ENCODE data around the gene VAMP2.
A peak's percentile ranks its signal among the peaks of the same experiment; 100 is the strongest.

VAMP2 gene

DNA sequence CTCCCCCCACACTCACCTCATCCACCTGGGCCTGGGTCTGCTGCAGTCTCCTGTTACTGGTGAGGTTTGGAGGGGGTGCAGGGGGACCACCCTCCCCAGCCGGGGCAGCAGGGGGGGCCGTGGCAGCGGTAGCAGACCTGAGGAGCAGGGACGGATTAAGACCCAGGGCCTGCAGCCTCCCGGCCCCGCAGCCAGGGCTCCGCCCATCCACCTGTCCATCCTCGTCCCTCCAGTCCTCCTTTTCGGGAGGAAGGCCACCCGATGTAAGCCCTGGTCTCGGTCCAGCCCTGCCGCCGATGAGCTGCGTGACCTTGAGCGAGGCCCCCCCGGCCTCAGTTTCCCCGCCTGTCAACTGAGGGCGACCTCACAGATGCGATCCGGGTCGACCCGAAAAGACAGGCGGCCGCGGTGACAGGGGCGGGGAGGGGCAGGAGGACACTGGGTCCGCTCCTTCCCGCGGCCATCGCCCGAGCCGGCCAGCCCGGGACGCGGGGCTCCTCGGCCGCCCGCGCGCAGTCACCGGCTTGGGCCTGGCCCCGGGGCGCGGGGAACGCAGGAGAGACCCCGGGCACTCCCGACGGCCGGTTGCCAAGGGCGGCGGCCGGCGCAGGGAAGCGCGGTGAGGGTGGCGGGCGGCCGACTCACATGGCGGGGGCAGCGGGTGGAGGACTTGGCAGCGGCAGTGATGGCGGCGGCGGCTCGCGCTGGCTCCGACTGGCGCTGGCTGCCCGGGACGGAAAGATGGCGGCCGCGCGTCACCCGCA lies at the start of gene VAMP2:
Gene VAMP2 (minus strand): TSS at position 716 of the 764 bp plus-strand sequence. CDS start 69 bp downstream, at position 647.
- no peaks in the 10 kb centered on the region for H3K9me3 Mint-ChIP-seq
- H3K36me3 Mint-ChIP-seq (ENCODE audit: low read depth): peaks cover 49% of the 10 kb centered on the region
- H3K27me3 Mint-ChIP-seq: no peaks in the 10 kb centered on the region
- H3K4me3 Mint-ChIP-seq: peak within 1 kb of the TSS; percentile 82
- H3K4me1 Mint-ChIP-seq (ENCODE audit: low read depth): peaks cover 66% of the 10 kb centered on the region
- intact Hi-C loops (cut with micrococcal nuclease): no loop called here
- H3K27ac Mint-ChIP-seq: no peak within 1 kb of the TSS

DNA sequence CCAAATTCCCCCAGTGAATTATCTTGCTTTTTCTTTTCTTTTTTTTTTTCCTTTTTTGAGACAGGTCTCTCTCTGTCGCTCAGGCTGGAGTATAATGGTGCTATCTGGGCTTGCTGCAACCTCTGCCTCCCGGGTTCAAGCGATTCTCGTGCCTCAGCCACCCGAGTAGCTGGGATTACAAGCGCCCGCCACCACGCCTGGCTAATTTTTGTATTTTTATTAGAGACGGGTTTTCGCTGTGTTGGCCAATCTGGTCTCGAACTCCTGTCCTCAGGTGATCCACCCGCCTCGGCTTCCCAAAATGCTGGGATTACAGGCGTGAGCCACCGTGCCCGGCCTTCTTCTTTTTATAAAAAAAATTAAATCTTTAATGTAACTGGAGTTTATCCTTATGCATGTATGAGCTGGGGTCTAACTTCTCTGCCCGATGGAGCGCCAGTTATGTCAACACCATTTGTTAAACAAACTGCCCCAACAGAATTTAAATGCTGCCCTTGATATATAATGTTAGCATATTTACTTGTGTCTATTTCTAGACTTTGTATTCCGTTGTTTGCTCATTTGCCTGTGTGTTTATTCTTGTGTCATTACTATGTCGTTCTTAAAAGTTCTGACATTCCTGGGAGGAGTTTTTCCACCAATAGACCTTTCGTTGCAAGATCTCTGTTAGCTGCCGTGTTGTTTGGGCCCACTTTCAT lies 48.2 kb upstream of the VAMP2 start:
- peaks cover 16% of the 10 kb centered on the region for H3K36me3 Mint-ChIP-seq (ENCODE audit: low read depth)
- intact Hi-C loops (cut with micrococcal nuclease): no loop called here
- H3K27ac Mint-ChIP-seq: peak overlapping the region; percentile 98
- H3K4me1 Mint-ChIP-seq (ENCODE audit: low read depth): peaks cover 28% of the 10 kb centered on the region
- no peaks in the 10 kb centered on the region for H3K27me3 Mint-ChIP-seq
- H3K4me3 Mint-ChIP-seq: peak overlapping the region; percentile 94
- no peaks in the 10 kb centered on the region for H3K9me3 Mint-ChIP-seq

- H3K36me3 Mint-ChIP-seq (ENCODE audit: low read depth): peaks cover 16% of the 10 kb centered on the region
- H3K9me3 Mint-ChIP-seq: no peaks in the 10 kb centered on the region
- intact Hi-C loops (cut with micrococcal nuclease): no loop called here
- H3K4me3 Mint-ChIP-seq: peak within 1 kb of the TSS; percentile 94
- peak within 1 kb of the TSS; percentile 98 for H3K27ac Mint-ChIP-seq
- H3K4me1 Mint-ChIP-seq (ENCODE audit: low read depth): peaks cover 28% of the 10 kb centered on the region
- no peaks in the 10 kb centered on the region for H3K27me3 Mint-ChIP-seq
These were observed 47.4 kb upstream of the VAMP2 start, which contains the start of gene AURKB for GRCh38 chr17:8209907-8210760. Gene AURKB, minus strand, starts transcription at chr17:8210575. Its CDS starts 351 bp downstream, at chr17:8210224.

DNA sequence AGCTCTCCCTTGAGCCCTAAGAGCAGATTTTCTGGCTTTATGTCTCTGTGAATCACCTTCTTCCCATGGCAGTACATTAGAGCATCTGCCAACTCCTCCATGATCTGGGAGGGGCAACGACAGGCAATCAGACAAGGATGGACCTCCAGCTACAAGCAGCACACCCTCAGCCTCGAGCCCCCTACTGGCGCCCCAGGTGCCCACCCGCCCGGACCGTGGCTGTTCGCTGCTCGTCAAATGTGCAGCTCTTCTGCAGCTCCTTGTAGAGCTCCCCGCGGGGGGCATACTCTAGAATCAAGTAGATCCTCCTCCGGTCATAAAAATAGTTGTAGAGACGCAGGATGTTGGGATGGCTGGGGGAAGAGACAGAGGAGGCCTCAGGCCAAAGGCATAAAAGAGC lies 43.8 kb upstream of the VAMP2 start:
- Mint-ChIP-seq H3K9me3 (no peaks in the 10 kb centered on the region), H3K36me3 (ENCODE audit: low read depth) (peaks cover 6% of the 10 kb centered on the region), H3K27ac (peak overlapping the region; percentile 7), H3K4me1 (ENCODE audit: low read depth) (peaks cover 27% of the 10 kb centered on the region), H3K4me3 (no peak overlapping the region), H3K27me3 (no peaks in the 10 kb centered on the region)
- intact Hi-C loops (cut with micrococcal nuclease): no loop called here

- H3K4me3 Mint-ChIP-seq: no peak overlapping the region
- intact Hi-C loops (cut with micrococcal nuclease): no loop called here
- H3K27me3 Mint-ChIP-seq: no peaks in the 10 kb centered on the region
- peak overlapping the region; percentile 12 for H3K27ac Mint-ChIP-seq
- peaks cover 23% of the 10 kb centered on the region for H3K4me1 Mint-ChIP-seq (ENCODE audit: low read depth)
- no peaks in the 10 kb centered on the region for H3K9me3 Mint-ChIP-seq
- no peaks in the 10 kb centered on the region for H3K36me3 Mint-ChIP-seq (ENCODE audit: low read depth)
These were observed 42.2 kb upstream of the VAMP2 start for GRCh38 chr17:8204761-8205555.

DNA sequence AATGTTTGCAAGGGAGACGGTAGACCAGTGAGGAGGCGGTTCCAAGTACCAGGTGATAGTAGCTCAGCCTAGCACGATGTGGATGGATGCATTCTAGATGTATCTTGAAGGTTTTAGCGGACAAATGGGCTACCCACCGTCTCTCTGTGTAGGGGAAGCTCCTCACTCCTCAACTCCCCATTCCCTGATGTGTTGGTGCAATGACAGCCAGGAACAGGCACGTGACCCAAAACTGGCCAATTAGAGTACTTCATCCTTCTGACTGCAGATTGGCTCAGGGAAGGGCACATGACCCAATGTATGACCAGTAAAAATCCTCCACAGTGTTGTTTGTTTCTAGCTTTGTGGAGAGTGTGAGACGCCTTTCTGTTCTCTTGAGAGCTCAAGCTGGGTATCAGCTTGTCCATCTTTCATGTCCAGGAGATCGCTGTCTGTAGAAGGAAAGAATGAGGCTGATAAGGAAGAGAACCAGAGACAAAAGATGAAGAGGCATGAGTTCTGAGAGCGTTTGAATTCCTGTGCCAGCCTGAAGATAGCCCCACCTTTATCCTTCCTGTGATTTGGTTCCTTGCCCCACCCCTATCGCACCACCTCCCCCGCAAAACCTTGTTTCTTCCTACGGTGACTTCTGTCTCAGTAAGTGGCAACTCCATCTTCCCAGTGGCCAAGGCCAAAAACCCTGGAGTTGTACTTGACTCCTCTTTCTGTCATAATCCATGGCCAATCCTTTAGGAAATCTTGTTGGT lies 29.5 kb upstream of the VAMP2 start:
- H3K4me1 Mint-ChIP-seq (ENCODE audit: low read depth): peaks cover 9% of the 10 kb centered on the region
- H3K27ac Mint-ChIP-seq: no peak overlapping the region
- H3K9me3 Mint-ChIP-seq: no peaks in the 10 kb centered on the region
- H3K36me3 Mint-ChIP-seq (ENCODE audit: low read depth): no peaks in the 10 kb centered on the region
- H3K4me3 Mint-ChIP-seq: no peak overlapping the region
- intact Hi-C loops (cut with micrococcal nuclease): loop anchor here (1.0 kb wide), 1 partner anchor 8 kb away; no protein-coding TSS in a partner anchor
- H3K27me3 Mint-ChIP-seq: no peaks in the 10 kb centered on the region

- H3K9me3 Mint-ChIP-seq: no peaks in the 10 kb centered on the region
- no peak overlapping the region for H3K27ac Mint-ChIP-seq
- H3K4me3 Mint-ChIP-seq: peak overlapping the region; percentile 53
- H3K4me1 Mint-ChIP-seq (ENCODE audit: low read depth): no peaks in the 10 kb centered on the region
- intact Hi-C loops (cut with micrococcal nuclease): no loop called here
- H3K36me3 Mint-ChIP-seq (ENCODE audit: low read depth): no peaks in the 10 kb centered on the region
- H3K27me3 Mint-ChIP-seq: no peaks in the 10 kb centered on the region
These were observed 27.8 kb upstream of the VAMP2 start for GRCh38 chr17:8190506-8190905.

- intact Hi-C loops (cut with micrococcal nuclease): loop anchor here (5.0 kb wide), 1 partner anchor 112 kb away; no protein-coding TSS in a partner anchor
- H3K27me3 Mint-ChIP-seq: no peaks in the 10 kb centered on the region
- H3K36me3 Mint-ChIP-seq (ENCODE audit: low read depth): no peaks in the 10 kb centered on the region
- H3K4me1 Mint-ChIP-seq (ENCODE audit: low read depth): no peaks in the 10 kb centered on the region
- peak within 1 kb of the TSS; percentile 53 for H3K4me3 Mint-ChIP-seq
- no peaks in the 10 kb centered on the region for H3K9me3 Mint-ChIP-seq
- no peak within 1 kb of the TSS for H3K27ac Mint-ChIP-seq
These were observed 27.1 kb upstream of the VAMP2 start, which contains the start of gene BORCS6 for GRCh38 chr17:8189711-8190477. Gene BORCS6, minus strand, starts transcription at chr17:8190180. Its CDS starts 40 bp downstream, at chr17:8190140.

DNA sequence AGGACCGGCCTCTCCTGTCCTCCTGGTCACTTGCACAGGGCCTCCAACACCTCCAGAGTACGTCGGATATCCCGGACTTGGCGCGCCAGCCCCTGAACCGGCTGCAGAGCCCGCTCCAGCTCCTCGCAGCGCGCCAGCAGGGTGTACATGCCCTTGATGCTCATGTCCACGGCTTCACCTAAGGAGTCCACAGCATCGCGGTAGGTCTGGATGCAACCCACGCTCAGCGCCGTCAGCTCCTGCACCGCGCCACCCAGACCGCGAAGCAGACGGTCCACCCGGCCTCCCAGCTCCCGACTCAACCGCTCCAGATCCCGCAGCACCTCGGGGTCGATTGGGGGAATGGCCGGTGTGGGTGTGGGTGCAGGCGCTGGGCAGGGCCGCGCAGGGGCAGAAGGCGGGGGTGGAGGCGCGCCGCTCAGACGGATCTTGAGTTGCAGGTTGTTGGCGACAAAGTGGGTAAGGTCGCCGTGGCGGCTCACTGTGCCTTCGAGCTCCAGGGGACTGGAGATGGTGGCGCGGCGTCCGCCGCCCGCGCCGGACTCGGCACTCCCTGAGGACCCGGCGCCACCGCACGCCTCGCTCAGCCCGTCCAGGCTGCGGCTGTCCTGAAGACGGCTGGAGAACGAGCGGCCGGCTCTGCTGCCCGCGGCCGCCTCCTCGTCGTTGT lies 26.4 kb upstream of the VAMP2 start:
- Mint-ChIP-seq H3K36me3 (ENCODE audit: low read depth) (no peaks in the 10 kb centered on the region), H3K27me3 (no peaks in the 10 kb centered on the region), H3K9me3 (no peaks in the 10 kb centered on the region), H3K27ac (no peak overlapping the region), H3K4me1 (ENCODE audit: low read depth) (peaks cover 1% of the 10 kb centered on the region), H3K4me3 (no peak overlapping the region)
- intact Hi-C loops (cut with micrococcal nuclease): loop anchor here (5.0 kb wide), 1 partner anchor 113 kb away; no protein-coding TSS in a partner anchor

DNA sequence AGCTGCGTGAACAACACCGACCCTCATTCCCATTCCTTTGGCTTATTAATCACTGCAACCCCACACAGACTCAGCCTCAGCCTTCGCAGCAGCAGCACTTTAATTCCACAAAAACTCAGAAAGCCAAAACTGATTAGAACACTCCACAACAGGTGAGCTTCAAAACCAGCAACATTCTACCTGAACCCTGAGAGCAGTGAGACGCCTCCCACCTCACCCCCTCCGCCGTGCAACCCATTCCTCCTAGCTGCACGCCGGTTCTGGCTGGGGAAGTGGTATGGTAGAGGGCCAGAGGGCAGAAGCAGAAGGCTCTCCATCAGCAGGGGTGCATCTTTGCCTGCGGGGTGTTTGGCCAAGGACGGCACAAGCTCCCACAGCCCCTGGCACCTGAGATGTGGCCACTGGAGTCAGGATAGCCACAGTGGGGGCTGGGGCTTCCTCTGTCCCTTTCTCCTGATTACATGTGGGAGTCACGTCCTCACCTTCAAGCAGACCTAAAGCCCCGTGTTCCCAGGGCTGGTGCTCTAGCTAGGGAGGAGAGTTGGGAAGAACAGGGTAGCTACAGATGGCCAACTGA lies 25.6 kb upstream of the VAMP2 start:
- Mint-ChIP-seq H3K36me3 (ENCODE audit: low read depth) (no peaks in the 10 kb centered on the region), H3K27ac (no peak overlapping the region), H3K9me3 (no peaks in the 10 kb centered on the region), H3K4me3 (no peak overlapping the region), H3K4me1 (ENCODE audit: low read depth) (peaks cover 8% of the 10 kb centered on the region), H3K27me3 (peaks cover 6% of the 10 kb centered on the region)
- intact Hi-C loops (cut with micrococcal nuclease): loop anchor here (5.0 kb wide), 1 partner anchor 114 kb away; no protein-coding TSS in a partner anchor

- intact Hi-C loops (cut with micrococcal nuclease): loop anchor here (1.0 to 5.0 kb wide), 4 partner anchors 34 to 115 kb away; no protein-coding TSS in a partner anchor
- H3K27ac Mint-ChIP-seq: no peak overlapping the region
- H3K36me3 Mint-ChIP-seq (ENCODE audit: low read depth): no peaks in the 10 kb centered on the region
- H3K4me3 Mint-ChIP-seq: no peak overlapping the region
- H3K9me3 Mint-ChIP-seq: no peaks in the 10 kb centered on the region
- peaks cover 7% of the 10 kb centered on the region for H3K27me3 Mint-ChIP-seq
- H3K4me1 Mint-ChIP-seq (ENCODE audit: low read depth): peaks cover 8% of the 10 kb centered on the region
These were observed 24.9 kb upstream of the VAMP2 start for GRCh38 chr17:8187517-8188262.
